Activated naive CD4-positive, alpha-beta T cell treated with anti-CD3 and anti-CD28 coated beads, Interleukin-2, amount 10 ng/mL, durations not matched to agents 7 days and 5 days (primary cell): Measurements from ENCODE around the gene SPACA7.

ENCODE experiments used
- CTCF ChIA-PET: fragments of 350-600 bp; sonication (Branson Sonifier 250); formaldehyde crosslinking; loops from one replicate; lab custom pipeline; 2021; ENCODE audit warnings: antibody characterized with exemption; lab: Charles Lee
- DNase-seq: peaks from one replicate; pipeline ENCODE4 v3.0.0-alpha.2; 2020
- H3K27ac Mint-ChIP-seq: one replicate; pipeline ENCODE4 v1.8.0; 2021; ENCODE audit warnings: mild to moderate bottlenecking, moderate library complexity, mixed read lengths
- H3K27me3 Mint-ChIP-seq: one replicate; pipeline ENCODE4 v1.8.0; 2021; ENCODE audit warnings: mild to moderate bottlenecking, mixed read lengths
- H3K36me3 Mint-ChIP-seq: one replicate; pipeline ENCODE4 v1.8.0; 2021; ENCODE audit warnings: mixed read lengths
- H3K4me1 Mint-ChIP-seq: one replicate; pipeline ENCODE4 v1.8.0; 2021; ENCODE audit warnings: mixed read lengths
- H3K4me3 Mint-ChIP-seq: one replicate; pipeline ENCODE4 v1.8.0; 2021; ENCODE audit warnings: mild to moderate bottlenecking, moderate library complexity, mixed read lengths
- H3K9me3 Mint-ChIP-seq: one replicate; pipeline ENCODE4 v1.8.0; 2021; ENCODE audit warnings: mixed read lengths

Gene SPACA7

GRCh38 chr13:112443995-112444311, 67.8 kb downstream of the SPACA7 start:
- Mint-ChIP-seq H3K4me3 (no peak overlapping the region), H3K4me1 (no peaks in the 10 kb centered on the region), H3K27me3 (peaks cover 23% of the 10 kb centered on the region), H3K36me3 (no peaks in the 10 kb centered on the region), H3K9me3 (no peaks in the 10 kb centered on the region), H3K27ac (no peak overlapping the region)
- DNase-seq = peak; percentile 71
- CTCF ChIA-PET = interaction anchor here (0.6 to 2.1 kb wide), 12 partner anchors 9 to 970 kb away, joined by 3 to 8 read pairs (median 4); no protein-coding TSS in a partner anchor

GRCh38 chr13:112444416-112445399, 68.6 kb downstream of the SPACA7 start:
- H3K4me1 Mint-ChIP-seq = no peaks in the 10 kb centered on the region
- no peak overlapping the region for H3K27ac Mint-ChIP-seq
- DNase-seq = peak; percentile 19
- no peaks in the 10 kb centered on the region for H3K9me3 Mint-ChIP-seq
- H3K36me3 Mint-ChIP-seq = no peaks in the 10 kb centered on the region
- CTCF ChIA-PET = interaction anchor here (0.6 to 2.1 kb wide), 9 partner anchors 11 to 970 kb away, joined by 3 to 8 read pairs (median 4); no protein-coding TSS in a partner anchor
- no peak overlapping the region for H3K4me3 Mint-ChIP-seq
- H3K27me3 Mint-ChIP-seq = peaks cover 23% of the 10 kb centered on the region

GRCh38 chr13:112445411-112446271, 69.5 kb downstream of the SPACA7 start:
- Mint-ChIP-seq H3K27me3 (peaks cover 23% of the 10 kb centered on the region), H3K9me3 (no peaks in the 10 kb centered on the region), H3K4me1 (no peaks in the 10 kb centered on the region), H3K4me3 (no peak overlapping the region), H3K36me3 (no peaks in the 10 kb centered on the region), H3K27ac (no peak overlapping the region)
- peak; percentile 15 for DNase-seq
- CTCF ChIA-PET = no interaction called here

GRCh38 chr13:112446347-112446861, 70.2 kb downstream of the SPACA7 start:
- no peak overlapping the region for H3K27ac Mint-ChIP-seq
- CTCF ChIA-PET = no interaction called here
- no peaks in the 10 kb centered on the region for H3K36me3 Mint-ChIP-seq

GRCh38 chr13:112446867-112447266, 70.7 kb downstream of the SPACA7 start:
- no peaks in the 10 kb centered on the region for H3K9me3 Mint-ChIP-seq
- peak; percentile 8 for DNase-seq
- no peak overlapping the region for H3K27ac Mint-ChIP-seq
- H3K27me3 Mint-ChIP-seq = peaks cover 23% of the 10 kb centered on the region
- H3K36me3 Mint-ChIP-seq = no peaks in the 10 kb centered on the region
- CTCF ChIA-PET = no interaction called here
- H3K4me3 Mint-ChIP-seq = no peak overlapping the region
- no peaks in the 10 kb centered on the region for H3K4me1 Mint-ChIP-seq

More at GRCh38 chr13:112446347-112446861, 70.2 kb downstream of the SPACA7 start:
- H3K4me3 Mint-ChIP-seq = no peak overlapping the region
- H3K4me1 Mint-ChIP-seq = no peaks in the 10 kb centered on the region
- peaks cover 23% of the 10 kb centered on the region for H3K27me3 Mint-ChIP-seq
- no peaks in the 10 kb centered on the region for H3K9me3 Mint-ChIP-seq
- peak; percentile 10 for DNase-seq

- Mint-ChIP-seq H3K36me3 (no peaks in the 10 kb centered on the region), H3K4me3 (no peak overlapping the region), H3K9me3 (no peaks in the 10 kb centered on the region), H3K27ac (no peak overlapping the region), H3K4me1 (no peaks in the 10 kb centered on the region), H3K27me3 (peaks cover 23% of the 10 kb centered on the region)
- DNase-seq = peak; percentile 3
- CTCF ChIA-PET = no interaction called here
Measured at GRCh38 chr13:112447306-112447705, 71.2 kb downstream of the SPACA7 start.

- H3K27me3 Mint-ChIP-seq = peaks cover 20% of the 10 kb centered on the region
- CTCF ChIA-PET = no interaction called here
- no peak overlapping the region for H3K4me3 Mint-ChIP-seq
- no peaks in the 10 kb centered on the region for H3K36me3 Mint-ChIP-seq
- H3K27ac Mint-ChIP-seq = no peak overlapping the region
- no peaks in the 10 kb centered on the region for H3K4me1 Mint-ChIP-seq
- peak; percentile 11 for DNase-seq
- H3K9me3 Mint-ChIP-seq = no peaks in the 10 kb centered on the region
Measured at GRCh38 chr13:112447761-112448603, 71.8 kb downstream of the SPACA7 start.

- H3K36me3 Mint-ChIP-seq = no peaks in the 10 kb centered on the region
- no peak for DNase-seq
- H3K4me1 Mint-ChIP-seq = no peaks in the 10 kb centered on the region
- CTCF ChIA-PET = interaction anchor here (0.6 kb wide), 1 partner anchor 399 kb away, joined by 3 read pairs; no protein-coding TSS in a partner anchor
- no peaks in the 10 kb centered on the region for H3K9me3 Mint-ChIP-seq
- H3K27me3 Mint-ChIP-seq = peaks cover 11% of the 10 kb centered on the region
- H3K27ac Mint-ChIP-seq = no peak overlapping the region
- H3K4me3 Mint-ChIP-seq = no peak overlapping the region
Measured at GRCh38 chr13:112448621-112449544, 72.7 kb downstream of the SPACA7 start.

- DNase-seq = no peak
- Mint-ChIP-seq H3K4me3 (no peak overlapping the region), H3K27ac (no peak overlapping the region), H3K9me3 (no peaks in the 10 kb centered on the region), H3K36me3 (no peaks in the 10 kb centered on the region), H3K4me1 (no peaks in the 10 kb centered on the region), H3K27me3 (peaks cover 5% of the 10 kb centered on the region)
- CTCF ChIA-PET = no interaction called here
Measured at GRCh38 chr13:112449545-112449930, 73.4 kb downstream of the SPACA7 start.

- Mint-ChIP-seq H3K27me3 (no peaks in the 10 kb centered on the region), H3K27ac (no peak overlapping the region), H3K36me3 (no peaks in the 10 kb centered on the region), H3K4me1 (no peaks in the 10 kb centered on the region), H3K4me3 (no peak overlapping the region), H3K9me3 (no peaks in the 10 kb centered on the region)
- CTCF ChIA-PET = no interaction called here
- DNase-seq = no peak
Measured at GRCh38 chr13:112450118-112450903, 74.2 kb downstream of the SPACA7 start.

- CTCF ChIA-PET = no interaction called here
- no peaks in the 10 kb centered on the region for H3K9me3 Mint-ChIP-seq
- H3K27ac Mint-ChIP-seq = no peak overlapping the region
- DNase-seq = no peak
- no peak overlapping the region for H3K4me3 Mint-ChIP-seq
- H3K4me1 Mint-ChIP-seq = no peaks in the 10 kb centered on the region
- H3K36me3 Mint-ChIP-seq = no peaks in the 10 kb centered on the region
- H3K27me3 Mint-ChIP-seq = no peaks in the 10 kb centered on the region
Measured at GRCh38 chr13:112450904-112451240, 74.7 kb downstream of the SPACA7 start.
